ENCODE results near the gene CCT5. TPM values are rescaled to one million over a fixed set of nuclear protein-coding genes. Genes with fewer than 3 reads are reported as not detected.

The CCT5 gene
- total RNA-seq, 1 experiment from 2014 or later: 532 TPM

DNA sequence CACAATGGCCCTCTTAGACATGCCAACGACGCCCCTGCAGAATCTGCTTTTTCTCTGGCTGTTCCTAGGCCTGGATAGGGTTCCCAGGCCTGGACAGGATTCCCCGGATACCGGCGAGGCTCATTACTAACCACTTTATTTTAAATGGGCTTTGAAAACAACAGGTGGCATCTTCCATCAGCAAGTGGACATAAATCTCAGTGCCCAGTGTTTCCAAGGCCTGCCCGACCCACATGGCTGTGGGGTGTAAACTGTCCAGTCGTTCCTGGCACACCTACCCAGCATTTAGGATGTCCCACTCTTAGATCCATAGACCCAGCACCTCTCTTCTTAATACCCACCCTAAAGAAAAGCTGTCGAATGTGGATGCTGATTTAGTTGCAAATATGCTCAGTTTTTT, 56.7 kb downstream of the CCT5 start:
- no peaks in the 10 kb centered on the region for H3K79me2 ChIP-seq (ENCODE audit: insufficient read depth, low read length)
- H2BK15ac ChIP-seq (ENCODE audit: low read depth, low read length): no peak overlapping the region
- no peak overlapping the region for H3K14ac ChIP-seq (ENCODE audit: insufficient read depth, low read length)
- WGBS (ENCODE audit: extremely low coverage, insufficient read length, low lambda C conversion rate): no CpG with 5 or more reads among the region's 8 CpGs
- H3K4me1 Mint-ChIP-seq: peaks cover 23 to 31% of the 10 kb centered on the region in 2 experiments
- no peak overlapping the region for H2BK120ac ChIP-seq (ENCODE audit: low read depth, low read length, poor library complexity, severe bottlenecking)
- no peaks in the 10 kb centered on the region for H3K9me3 ChIP-seq (ENCODE audit: control insufficient read depth, low read depth, low read length)
- no peak overlapping the region for H2AK5ac ChIP-seq (ENCODE audit: insufficient read length, low read length)
- H3K23ac ChIP-seq (ENCODE audit: insufficient read length, low read depth, low read length): no peak overlapping the region
- H3K56ac ChIP-seq (ENCODE audit: insufficient read length, low read depth, low read length): no peak overlapping the region
- H2AFZ ChIP-seq (ENCODE audit: low read length): no peak overlapping the region
- H3K4me2 ChIP-seq (ENCODE audit: insufficient read depth, insufficient read length, low read length): peak overlapping the region; percentile 99
- H3K27me3 Mint-ChIP-seq (ENCODE audit: low read depth): peaks cover 23% of the 10 kb centered on the region
- H3K4me3 Mint-ChIP-seq: peak overlapping the region; percentile 80 to 93
- no peak overlapping the region for H2BK20ac ChIP-seq (ENCODE audit: low read depth, low read length, poor library complexity, severe bottlenecking)
- H3K27ac ChIP-seq (ENCODE audit: insufficient read length, low read depth, low read length): no peak overlapping the region
- H3K27ac Mint-ChIP-seq: no peak overlapping the region
- no peak overlapping the region for H4K5ac ChIP-seq (ENCODE audit: insufficient read length, low read depth, low read length)
- no peaks in the 10 kb centered on the region for H3K27me3 ChIP-seq (ENCODE audit: insufficient read depth, low read length)
- H3K36me3 Mint-ChIP-seq (ENCODE audit: insufficient read depth in 1 of 3, low read depth in 3 of 3): peaks cover 2 to 14% (median 12%) of the 10 kb centered on the region in 3 experiments; a peak in 5 of 7 replicates
- no peak overlapping the region for H3K9ac ChIP-seq (ENCODE audit: extremely low read depth, insufficient read length, low read length)
- TF ChIP-seq, protein P1, sequence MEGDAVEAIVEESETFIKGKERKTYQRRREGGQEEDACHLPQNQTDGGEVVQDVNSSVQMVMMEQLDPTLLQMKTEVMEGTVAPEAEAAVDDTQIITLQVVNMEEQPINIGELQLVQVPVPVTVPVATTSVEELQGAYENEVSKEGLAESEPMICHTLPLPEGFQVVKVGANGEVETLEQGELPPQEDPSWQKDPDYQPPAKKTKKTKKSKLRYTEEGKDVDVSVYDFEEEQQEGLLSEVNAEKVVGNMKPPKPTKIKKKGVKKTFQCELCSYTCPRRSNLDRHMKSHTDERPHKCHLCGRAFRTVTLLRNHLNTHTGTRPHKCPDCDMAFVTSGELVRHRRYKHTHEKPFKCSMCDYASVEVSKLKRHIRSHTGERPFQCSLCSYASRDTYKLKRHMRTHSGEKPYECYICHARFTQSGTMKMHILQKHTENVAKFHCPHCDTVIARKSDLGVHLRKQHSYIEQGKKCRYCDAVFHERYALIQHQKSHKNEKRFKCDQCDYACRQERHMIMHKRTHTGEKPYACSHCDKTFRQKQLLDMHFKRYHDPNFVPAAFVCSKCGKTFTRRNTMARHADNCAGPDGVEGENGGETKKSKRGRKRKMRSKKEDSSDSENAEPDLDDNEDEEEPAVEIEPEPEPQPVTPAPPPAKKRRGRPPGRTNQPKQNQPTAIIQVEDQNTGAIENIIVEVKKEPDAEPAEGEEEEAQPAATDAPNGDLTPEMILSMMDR (conservative IDR thresholded peaks at IDR 0.05): no peak
- H3T11ph ChIP-seq (ENCODE audit: low read length): no peak overlapping the region
- no peak overlapping the region for H4K91ac ChIP-seq (ENCODE audit: insufficient read length, low read depth, low read length)
- DNase-seq: no peak
- H3K9me3 Mint-ChIP-seq: peaks cover 2 to 7% of the 10 kb centered on the region in 2 experiments; a peak in 3 of 5 replicates
- no peaks in the 10 kb centered on the region for H3K79me1 ChIP-seq (ENCODE audit: insufficient read depth, low read depth, low read length, poor library complexity, severe bottlenecking)
- peaks cover 13% of the 10 kb centered on the region for H3K23me2 ChIP-seq (ENCODE audit: insufficient read length, low read depth, low read length, poor library complexity, severe bottlenecking)
- no peak overlapping the region for H2BK12ac ChIP-seq (ENCODE audit: insufficient read length, low read depth, low read length)
- H2BK5ac ChIP-seq (ENCODE audit: insufficient read length, low read length): no peak overlapping the region
- H3K18ac ChIP-seq (ENCODE audit: insufficient read length, low read depth, low read length): no peak overlapping the region
- no peaks in the 10 kb centered on the region for H4K20me1 ChIP-seq (ENCODE audit: control insufficient read depth, insufficient read depth, insufficient read length)
- H4K8ac ChIP-seq (replicated peaks; ENCODE audit: insufficient read length, low read depth, low read length): no peak overlapping the region
- H3K4me1 ChIP-seq (ENCODE audit: insufficient read depth, low read length): peaks cover 3% of the 10 kb centered on the region; the same call in 1 of the 2 replicates
- no peak overlapping the region for H3K4ac ChIP-seq (ENCODE audit: low read depth, low read length)

All from H9 (cell line).